SJCRH30 (cell line): ENCODE results near the gene TRRAP. TPM values are rescaled to one million over a fixed set of nuclear protein-coding genes. Genes with fewer than 3 reads are reported as not detected.

Experiments used
- DNase-seq, 2 experiments: peaks; one replicate each; pipeline ENCODE4 v3.0.0-alpha.2; 2015 to 2020
- H3K27ac ChIP-seq: fragments of 250-450 bp; sonication (Bioruptor Pico); 2 replicates; pipeline ENCODE4 v1.5.1; 2020; ENCODE audit warnings: mild to moderate bottlenecking, moderate library complexity
- H3K27me3 ChIP-seq: fragments of 250-450 bp; sonication (Bioruptor Pico); 2 replicates; pipeline ENCODE4 v1.5.1; 2020; ENCODE audit warnings: mild to moderate bottlenecking, moderate library complexity
- H3K36me3 ChIP-seq: fragments of 250-450 bp; sonication (Bioruptor Pico); 2 replicates; pipeline ENCODE4 v1.5.1; 2020; ENCODE audit warnings: mild to moderate bottlenecking, moderate library complexity
- H3K4me1 ChIP-seq: fragments of 250-450 bp; sonication (Bioruptor Pico); 2 replicates; pipeline ENCODE4 v1.5.1; 2020; ENCODE audit warnings: mild to moderate bottlenecking, moderate library complexity
- H3K4me3 ChIP-seq: fragments of 250-450 bp; sonication (Bioruptor Pico); 2 replicates; pipeline ENCODE4 v1.5.1; 2020; ENCODE audit warnings: mild to moderate bottlenecking, moderate library complexity
- H3K9me3 ChIP-seq: fragments of 250-450 bp; sonication (Bioruptor Pico); replicated peaks from 2 replicates; pipeline ENCODE4 v1.5.1; 2020; ENCODE audit warnings: mild to moderate bottlenecking, moderate library complexity
- total RNA-seq: library from RNA; depleted of rRNA; stranded (reverse); fragments of >200 nt; shearing (Covaris generic); gene quantifications from 2 replicates; pipeline ENCODE4 v1.2.3, GENCODE V29; 2014

TRRAP gene
- total RNA-seq, 1 experiment from 2014 or later, result 28.7 TPM

DNA sequence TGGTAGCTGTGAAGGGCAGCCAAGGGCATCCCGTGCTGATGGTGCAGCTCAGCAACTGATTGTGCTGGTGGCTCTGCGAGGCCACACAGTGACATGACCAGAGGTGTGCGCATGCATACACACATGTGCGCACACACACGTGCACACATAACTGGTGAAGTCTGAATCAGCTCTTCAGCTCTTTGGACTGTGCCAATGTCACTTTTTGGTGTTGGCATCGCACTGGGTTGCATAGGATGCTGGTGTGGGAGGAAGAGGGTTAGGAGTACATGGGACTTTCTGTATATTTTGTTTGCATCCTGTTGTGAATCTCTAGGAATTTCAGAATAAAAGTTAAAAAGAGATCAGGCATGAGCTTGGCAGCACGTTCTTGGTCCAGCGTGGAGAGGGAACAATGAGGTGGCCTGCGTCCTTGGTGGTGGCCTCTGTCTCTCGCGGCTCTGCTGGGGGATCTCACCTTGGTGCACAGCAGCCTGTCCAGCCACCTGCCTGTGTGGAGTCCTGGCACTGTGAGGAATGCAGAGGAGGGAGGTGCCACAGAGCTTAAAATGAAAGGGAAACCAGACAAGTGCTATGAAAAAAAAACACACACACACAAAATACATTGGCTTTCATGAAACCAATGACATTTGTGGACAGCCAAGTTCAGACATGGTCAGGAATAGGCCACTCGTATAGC lies 124.0 kb downstream of the TRRAP start:
- Histone ChIP-seq H3K4me1 (no peaks in the 10 kb centered on the region), H3K4me3 (no peak overlapping the region), H3K27me3 (no peaks in the 10 kb centered on the region), H3K27ac (no peak overlapping the region), H3K36me3 (peaks cover 53% of the 10 kb centered on the region), H3K9me3 (no peaks in the 10 kb centered on the region)
- no peak for DNase-seq

DNA sequence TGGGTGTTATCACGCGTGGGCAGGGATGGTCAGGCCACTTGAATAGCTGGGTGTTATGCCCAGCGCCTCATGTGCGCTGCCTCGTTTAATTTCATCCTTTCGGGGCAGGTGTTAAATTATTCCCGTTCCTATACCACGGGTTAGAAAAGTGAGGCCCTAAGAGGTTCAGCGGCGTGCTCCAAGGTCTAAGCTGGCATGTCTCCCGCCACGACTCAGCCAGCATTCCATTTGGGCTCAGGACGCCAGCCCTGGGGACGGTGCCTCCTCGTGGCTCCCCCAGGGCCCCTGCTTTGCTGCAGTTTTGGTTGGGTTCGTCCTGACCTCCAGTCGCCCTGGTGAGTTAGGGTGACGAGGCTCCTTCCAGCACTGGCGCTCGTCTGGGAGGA lies 124.5 kb downstream of the TRRAP start:
- Histone ChIP-seq H3K27me3 (no peaks in the 10 kb centered on the region), H3K36me3 (peaks cover 51% of the 10 kb centered on the region), H3K9me3 (no peaks in the 10 kb centered on the region), H3K27ac (no peak overlapping the region), H3K4me1 (no peaks in the 10 kb centered on the region), H3K4me3 (no peak overlapping the region)
- DNase-seq, result no peak

DNA sequence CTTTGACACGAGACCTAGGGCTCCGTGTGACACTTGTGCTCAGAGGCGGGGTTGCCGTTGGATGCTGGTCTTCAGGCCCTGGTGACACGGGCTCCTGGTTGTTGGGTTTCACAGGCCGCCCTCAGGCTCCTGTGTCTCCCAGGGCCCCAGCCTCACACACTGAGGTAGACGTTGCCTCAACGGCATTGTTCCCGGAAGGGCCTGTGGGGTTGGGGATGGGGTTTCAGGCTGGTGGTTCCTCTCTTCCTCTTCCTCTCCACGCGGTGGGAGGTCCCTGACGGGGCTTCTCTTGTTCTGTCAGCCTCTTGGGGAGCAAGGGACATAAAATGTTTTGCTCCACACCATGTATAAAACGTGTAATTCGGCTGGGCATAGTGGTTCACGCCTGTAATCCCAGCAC lies 125.1 kb downstream of the TRRAP start:
- Histone ChIP-seq H3K27ac (no peak overlapping the region), H3K9me3 (no peaks in the 10 kb centered on the region), H3K27me3 (no peaks in the 10 kb centered on the region), H3K4me1 (no peaks in the 10 kb centered on the region), H3K36me3 (peaks cover 56% of the 10 kb centered on the region), H3K4me3 (no peak overlapping the region)
- no peak for DNase-seq

DNA sequence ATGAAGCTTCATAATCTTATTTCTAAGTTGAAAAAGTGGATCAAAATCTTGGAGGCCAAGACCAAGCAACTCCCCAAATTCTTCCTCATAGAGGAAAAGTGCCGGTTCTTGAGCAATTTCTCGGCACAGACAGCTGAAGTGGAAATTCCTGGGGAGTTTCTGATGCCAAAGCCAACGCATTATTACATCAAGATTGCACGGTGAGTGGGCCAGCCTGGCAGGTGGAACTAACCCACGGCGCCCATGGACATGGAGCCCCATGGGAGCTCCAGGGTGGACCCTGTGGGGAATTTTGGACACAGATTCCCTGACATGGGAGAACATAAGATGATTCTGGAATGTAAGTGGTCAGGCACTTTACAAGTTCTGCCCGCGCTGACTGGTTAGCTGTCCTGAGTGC lies 125.9 kb downstream of the TRRAP start:
- Histone ChIP-seq H3K9me3 (no peaks in the 10 kb centered on the region), H3K36me3 (peaks cover 63% of the 10 kb centered on the region), H3K27ac (no peak overlapping the region), H3K4me1 (no peaks in the 10 kb centered on the region), H3K4me3 (no peak overlapping the region), H3K27me3 (no peaks in the 10 kb centered on the region)
- DNase-seq, result no peak

- Histone ChIP-seq H3K9me3 (no peaks in the 10 kb centered on the region), H3K27ac (no peak overlapping the region)
These were observed 126.6 kb downstream of the TRRAP start for GRCh38 chr7:99004781-99005500.

GRCh38 chr7:99005776-99006175 lies 127.4 kb downstream of the TRRAP start:
- Histone ChIP-seq H3K36me3 (peaks cover 63% of the 10 kb centered on the region), H3K4me3 (no peak overlapping the region), H3K9me3 (no peaks in the 10 kb centered on the region), H3K27me3 (no peaks in the 10 kb centered on the region), H3K4me1 (no peaks in the 10 kb centered on the region), H3K27ac (no peak overlapping the region)
- DNase-seq, result no peak

More at GRCh38 chr7:99004781-99005500, 126.6 kb downstream of the TRRAP start:
- no peak overlapping the region for H3K4me3 ChIP-seq
- peaks cover 60% of the 10 kb centered on the region for H3K36me3 ChIP-seq
- no peaks in the 10 kb centered on the region for H3K4me1 ChIP-seq
- no peak for DNase-seq
- no peaks in the 10 kb centered on the region for H3K27me3 ChIP-seq

- no peaks in the 10 kb centered on the region for H3K4me1 ChIP-seq
- H3K27me3 ChIP-seq, result no peaks in the 10 kb centered on the region
- DNase-seq, result no peak
- peaks cover 63% of the 10 kb centered on the region for H3K36me3 ChIP-seq
- H3K9me3 ChIP-seq, result no peaks in the 10 kb centered on the region
- H3K27ac ChIP-seq, result no peak overlapping the region
- no peak overlapping the region for H3K4me3 ChIP-seq
These were observed 128.6 kb downstream of the TRRAP start for GRCh38 chr7:99006739-99007424.

DNA sequence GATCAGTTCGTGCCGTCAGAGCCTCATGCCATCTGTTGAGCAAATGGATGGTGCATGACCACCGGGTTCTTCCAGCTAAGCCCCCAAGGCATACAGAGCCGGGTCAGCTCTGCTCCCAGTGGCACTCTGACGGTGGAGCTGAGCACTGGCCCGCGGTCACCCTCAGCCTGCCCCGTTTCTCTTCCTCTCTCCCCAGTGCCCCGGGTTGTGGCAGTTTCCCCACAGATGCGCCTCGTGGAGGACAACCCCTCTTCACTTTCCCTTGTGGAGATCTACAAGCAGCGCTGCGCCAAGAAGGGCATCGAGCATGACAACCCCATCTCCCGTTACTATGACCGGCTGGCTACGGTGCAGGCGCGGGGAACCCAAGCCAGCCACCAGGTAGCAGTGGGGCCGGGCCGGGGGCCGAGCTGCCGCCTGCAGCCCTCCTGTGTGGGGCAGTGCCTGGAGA lies 129.9 kb downstream of the TRRAP start:
- peaks cover 71% of the 10 kb centered on the region for H3K36me3 ChIP-seq

DNA sequence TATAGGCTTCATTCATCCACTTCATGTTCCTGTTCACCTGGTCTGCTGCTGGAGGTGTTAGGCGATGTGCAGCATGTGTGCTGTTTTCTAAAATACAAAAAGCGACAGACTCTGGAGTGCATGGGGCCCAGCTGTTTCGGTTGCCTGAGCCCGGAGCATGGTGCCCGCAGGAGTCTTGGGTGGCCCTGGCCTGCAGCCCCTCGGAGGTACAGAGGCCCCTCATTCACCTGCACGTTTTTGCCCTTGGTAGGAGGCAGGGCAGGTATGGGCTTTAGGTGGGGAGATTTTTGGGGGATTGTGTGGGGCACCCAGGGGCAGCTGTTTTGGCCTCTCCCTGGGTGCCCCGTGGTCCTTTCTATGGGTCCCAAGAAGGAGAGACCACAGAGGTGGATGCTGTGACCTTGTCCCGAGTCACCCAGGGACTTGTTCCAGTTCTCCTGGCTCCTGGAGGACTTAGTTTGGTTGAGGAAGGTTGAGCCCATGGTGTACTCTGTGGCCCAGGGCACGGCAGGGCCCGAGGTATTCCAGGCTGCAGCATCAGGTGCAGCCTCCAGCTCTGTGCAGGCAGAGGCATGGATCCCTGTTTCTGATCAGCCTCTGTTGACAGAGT lies 130.7 kb downstream of the TRRAP start:
- Histone ChIP-seq H3K4me1 (no peaks in the 10 kb centered on the region), H3K27ac (no peak overlapping the region), H3K4me3 (no peak overlapping the region), H3K36me3 (peaks cover 76% of the 10 kb centered on the region), H3K9me3 (no peaks in the 10 kb centered on the region), H3K27me3 (no peaks in the 10 kb centered on the region)
- no peak for DNase-seq

More for the DNA sequence above, 129.9 kb downstream of the TRRAP start:
- no peaks in the 10 kb centered on the region for H3K9me3 ChIP-seq
- H3K4me1 ChIP-seq, result no peaks in the 10 kb centered on the region
- H3K27ac ChIP-seq, result no peak overlapping the region
- H3K4me3 ChIP-seq, result no peak overlapping the region
- H3K27me3 ChIP-seq, result no peaks in the 10 kb centered on the region
- no peak for DNase-seq

DNA sequence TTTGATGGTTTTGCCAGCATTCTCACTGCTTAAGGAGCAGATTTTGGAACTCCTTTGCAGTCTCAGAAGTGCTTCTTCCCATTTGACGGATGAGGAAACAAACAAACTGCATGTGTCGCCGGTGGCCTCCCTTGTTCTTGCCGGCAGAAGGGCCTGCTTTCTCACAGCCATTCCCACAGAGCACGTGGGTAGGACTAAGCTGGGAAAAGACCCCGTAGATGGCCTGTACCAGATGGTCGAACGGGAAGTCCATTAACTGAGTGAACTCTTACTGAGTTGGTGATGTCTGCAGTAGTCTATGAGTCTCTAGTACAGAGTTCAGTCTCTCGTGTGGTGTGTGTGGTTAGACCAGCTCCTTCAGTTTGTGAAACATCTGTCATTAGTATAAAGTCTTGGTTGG lies 131.9 kb downstream of the TRRAP start:
- H3K36me3 ChIP-seq, result peaks cover 73% of the 10 kb centered on the region

GRCh38 chr7:99011341-99011705 lies 133.0 kb downstream of the TRRAP start:
- no peak for DNase-seq
- no peak overlapping the region for H3K27ac ChIP-seq
- no peaks in the 10 kb centered on the region for H3K27me3 ChIP-seq
- H3K9me3 ChIP-seq, result no peaks in the 10 kb centered on the region
- no peaks in the 10 kb centered on the region for H3K4me1 ChIP-seq
- no peak overlapping the region for H3K4me3 ChIP-seq
- H3K36me3 ChIP-seq, result peaks cover 75% of the 10 kb centered on the region

More for the DNA sequence above, 131.9 kb downstream of the TRRAP start:
- H3K4me3 ChIP-seq, result no peak overlapping the region
- H3K4me1 ChIP-seq, result no peaks in the 10 kb centered on the region
- H3K27me3 ChIP-seq, result no peaks in the 10 kb centered on the region
- DNase-seq, result no peak
- H3K9me3 ChIP-seq, result no peaks in the 10 kb centered on the region
- H3K27ac ChIP-seq, result no peak overlapping the region

DNA sequence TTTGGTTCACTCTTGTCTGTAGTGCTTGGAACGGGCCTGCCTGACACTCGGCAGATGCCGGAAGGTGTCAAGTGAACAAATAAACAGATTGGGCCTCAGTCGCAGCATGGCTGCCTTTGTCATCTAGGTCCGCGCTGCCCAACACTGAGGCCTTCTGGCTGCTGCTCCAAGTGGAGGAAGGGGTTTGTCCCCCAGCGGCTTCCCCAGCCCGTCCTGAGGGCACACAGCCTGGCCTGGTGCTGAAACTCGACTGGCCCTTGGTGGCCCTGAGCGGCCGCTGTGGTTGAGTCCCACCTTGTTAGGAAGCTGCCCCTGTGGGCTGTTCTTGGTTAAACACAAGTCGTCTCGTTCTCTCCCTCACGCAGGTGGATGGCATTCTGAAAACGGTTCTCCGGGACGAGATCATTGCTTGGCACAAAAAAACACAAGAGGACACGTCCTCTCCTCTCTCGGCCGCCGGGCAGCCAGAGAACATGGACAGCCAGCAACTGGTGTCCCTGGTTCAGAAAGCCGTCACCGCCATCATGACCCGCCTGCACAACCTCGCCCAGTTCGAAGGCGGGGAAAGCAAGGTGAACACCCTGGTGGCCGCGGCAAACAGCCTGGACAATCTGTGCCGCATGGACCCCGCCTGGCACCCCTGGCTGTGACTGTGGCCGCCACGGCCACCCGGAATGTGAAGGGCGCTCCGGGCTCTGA lies 133.5 kb downstream of the TRRAP start:
- no peak overlapping the region for H3K4me3 ChIP-seq
- H3K27ac ChIP-seq, result no peak overlapping the region
- DNase-seq, result no peak
- H3K27me3 ChIP-seq, result no peaks in the 10 kb centered on the region
- H3K9me3 ChIP-seq, result no peaks in the 10 kb centered on the region
- H3K4me1 ChIP-seq, result no peaks in the 10 kb centered on the region
- peaks cover 70% of the 10 kb centered on the region for H3K36me3 ChIP-seq

DNA sequence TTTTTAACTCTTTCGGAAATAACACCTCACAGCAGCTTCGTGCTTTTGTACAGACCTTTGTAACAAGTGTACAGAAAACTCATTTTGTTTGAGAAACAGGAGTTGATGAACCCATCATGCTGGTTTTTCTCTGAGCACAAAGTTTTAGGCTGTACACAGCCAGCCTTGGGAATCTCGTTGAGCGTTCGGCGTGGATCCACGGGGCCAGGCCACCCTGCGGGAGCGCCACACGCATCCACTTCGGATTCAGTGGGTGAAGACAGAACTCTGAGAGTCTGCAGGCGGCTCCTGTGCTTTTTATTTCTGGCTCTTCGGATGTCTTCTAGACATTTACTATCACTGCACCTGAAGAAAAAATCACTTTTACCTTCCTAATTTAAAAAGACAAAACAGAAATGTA lies 134.4 kb downstream of the TRRAP start:
- no peaks in the 10 kb centered on the region for H3K9me3 ChIP-seq
- no peak for DNase-seq
- peaks cover 65% of the 10 kb centered on the region for H3K36me3 ChIP-seq
- H3K4me1 ChIP-seq, result no peaks in the 10 kb centered on the region
- no peaks in the 10 kb centered on the region for H3K27me3 ChIP-seq
- H3K4me3 ChIP-seq, result no peak overlapping the region
- H3K27ac ChIP-seq, result no peak overlapping the region

GRCh38 chr7:99013266-99014112 lies 135.2 kb downstream of the TRRAP start:
- Histone ChIP-seq H3K36me3 (peaks cover 61% of the 10 kb centered on the region), H3K4me3 (no peak overlapping the region), H3K9me3 (no peaks in the 10 kb centered on the region), H3K27me3 (no peaks in the 10 kb centered on the region), H3K4me1 (no peaks in the 10 kb centered on the region), H3K27ac (no peak overlapping the region)
- DNase-seq, result no peak
